ENCODE measurements around the gene NAMPT.

NAMPT gene

DNA sequence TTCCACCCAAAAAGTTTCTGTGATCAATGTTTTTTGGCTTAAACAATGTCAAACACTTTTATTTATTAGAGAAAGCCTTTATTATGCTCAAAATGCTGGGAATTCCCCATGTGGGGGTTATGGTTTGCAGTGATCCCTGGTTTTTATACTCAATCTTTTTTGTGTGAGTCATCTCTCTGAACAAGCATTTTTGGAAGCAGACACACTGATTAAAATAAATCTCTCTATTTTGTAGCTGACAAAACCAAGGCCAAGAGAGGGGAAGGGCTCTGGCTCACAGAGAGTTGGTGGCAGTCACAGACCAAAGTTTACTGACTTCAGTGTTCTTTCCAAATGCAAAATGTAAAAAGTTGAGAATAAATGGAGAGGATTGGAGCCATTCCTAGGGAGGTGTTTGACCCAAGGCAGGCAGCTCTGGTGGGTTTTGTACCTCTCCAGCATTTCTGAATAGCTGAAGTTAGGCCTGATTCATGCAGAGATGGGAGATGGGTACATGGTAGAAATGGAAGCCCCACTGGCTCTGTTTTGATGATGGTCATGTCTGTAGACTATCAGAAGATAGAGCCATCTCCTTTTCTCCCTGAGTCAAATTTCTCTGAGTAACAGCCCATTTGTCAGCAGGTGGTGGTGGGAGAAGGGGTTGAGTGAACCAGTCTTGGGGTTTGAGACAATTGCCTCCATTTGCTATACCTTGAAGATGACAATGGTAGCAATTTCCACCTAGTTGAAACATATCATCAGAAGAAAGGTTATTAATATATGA is 45.4 kb upstream of the NAMPT start:
- H3K27me3 ChIP-seq (ENCODE audit: insufficient read depth, low read length, poor library complexity, severe bottlenecking): peaks cover 3% of the 10 kb centered on the region
- no peaks in the 10 kb centered on the region for H3K9me2 ChIP-seq (replicated peaks; ENCODE audit: low read depth, low read length)
- H3K9me3 ChIP-seq (ENCODE audit: insufficient read depth, low read depth, low read length): no peaks in the 10 kb centered on the region
- no peak overlapping the region for H2AFZ ChIP-seq (ENCODE audit: low read length)
- H3K4me2 ChIP-seq (ENCODE audit: low read depth, low read length, poor library complexity, severe bottlenecking): no peak overlapping the region
- H4K20me1 ChIP-seq (ENCODE audit: insufficient read depth, low read length, poor library complexity, severe bottlenecking): no peaks in the 10 kb centered on the region
- H3K9ac ChIP-seq (ENCODE audit: low read depth, low read length, poor library complexity, severe bottlenecking): no peak overlapping the region
- no peaks in the 10 kb centered on the region for H3K36me3 ChIP-seq (ENCODE audit: insufficient read depth, low read length)
- TF ChIP-seq EZH2phosphoT487 (IDR thresholded peaks at IDR 0.05; ENCODE audit: borderline replicate concordance) (no peak), CTCF (conservative IDR thresholded peaks at IDR 0.05; ENCODE audit: low read length) (no peak)
- H3K4me3 ChIP-seq (ENCODE audit: low read length, poor library complexity, severe bottlenecking): no peak overlapping the region
- no peaks in the 10 kb centered on the region for H3K4me1 ChIP-seq (ENCODE audit: insufficient read depth, low read length, poor library complexity, severe bottlenecking)
- no peaks in the 10 kb centered on the region for H3F3A ChIP-seq (ENCODE audit: low read depth)
- no peaks in the 10 kb centered on the region for H3K79me2 ChIP-seq (ENCODE audit: insufficient read depth, low read length)

DNA sequence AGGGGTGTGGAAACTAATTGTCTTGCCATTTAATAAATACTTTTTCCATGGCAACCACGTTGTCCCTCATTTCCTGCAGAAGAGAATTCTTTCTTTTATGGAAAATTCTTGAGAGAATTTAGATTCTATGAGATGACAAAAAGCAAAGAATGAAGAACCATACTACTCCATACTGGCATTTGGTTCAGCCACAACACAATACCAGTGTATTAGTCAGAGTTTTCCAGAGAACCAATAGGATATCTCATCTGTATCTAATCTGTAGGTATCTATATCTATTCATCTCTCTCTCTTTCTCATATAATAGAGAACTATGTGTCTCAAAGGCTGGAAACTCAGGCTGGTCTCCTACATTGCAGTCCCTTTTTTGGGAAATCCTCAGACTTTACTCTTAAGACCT is 44.6 kb upstream of the NAMPT start:
- Histone ChIP-seq H3K4me2 (ENCODE audit: low read depth, low read length, poor library complexity, severe bottlenecking) (no peak overlapping the region), H2AFZ (ENCODE audit: low read length) (no peak overlapping the region), H3K27me3 (ENCODE audit: insufficient read depth, low read length, poor library complexity, severe bottlenecking) (no peaks in the 10 kb centered on the region), H4K20me1 (ENCODE audit: insufficient read depth, low read length, poor library complexity, severe bottlenecking) (no peaks in the 10 kb centered on the region), H3K9ac (ENCODE audit: low read depth, low read length, poor library complexity, severe bottlenecking) (no peak overlapping the region), H3F3A (ENCODE audit: low read depth) (no peaks in the 10 kb centered on the region), H3K9me3 (ENCODE audit: insufficient read depth, low read depth, low read length) (no peaks in the 10 kb centered on the region), H3K4me1 (ENCODE audit: insufficient read depth, low read length, poor library complexity, severe bottlenecking) (no peaks in the 10 kb centered on the region), H3K4me3 (ENCODE audit: low read length, poor library complexity, severe bottlenecking) (no peak overlapping the region), H3K36me3 (ENCODE audit: insufficient read depth, low read length) (no peaks in the 10 kb centered on the region), H3K9me2 (replicated peaks; ENCODE audit: low read depth, low read length) (no peaks in the 10 kb centered on the region), H3K79me2 (ENCODE audit: insufficient read depth, low read length) (no peaks in the 10 kb centered on the region)
- TF ChIP-seq EZH2phosphoT487 (IDR thresholded peaks at IDR 0.05; ENCODE audit: borderline replicate concordance) (no peak), CTCF (conservative IDR thresholded peaks at IDR 0.05; ENCODE audit: low read length) (no peak)

DNA sequence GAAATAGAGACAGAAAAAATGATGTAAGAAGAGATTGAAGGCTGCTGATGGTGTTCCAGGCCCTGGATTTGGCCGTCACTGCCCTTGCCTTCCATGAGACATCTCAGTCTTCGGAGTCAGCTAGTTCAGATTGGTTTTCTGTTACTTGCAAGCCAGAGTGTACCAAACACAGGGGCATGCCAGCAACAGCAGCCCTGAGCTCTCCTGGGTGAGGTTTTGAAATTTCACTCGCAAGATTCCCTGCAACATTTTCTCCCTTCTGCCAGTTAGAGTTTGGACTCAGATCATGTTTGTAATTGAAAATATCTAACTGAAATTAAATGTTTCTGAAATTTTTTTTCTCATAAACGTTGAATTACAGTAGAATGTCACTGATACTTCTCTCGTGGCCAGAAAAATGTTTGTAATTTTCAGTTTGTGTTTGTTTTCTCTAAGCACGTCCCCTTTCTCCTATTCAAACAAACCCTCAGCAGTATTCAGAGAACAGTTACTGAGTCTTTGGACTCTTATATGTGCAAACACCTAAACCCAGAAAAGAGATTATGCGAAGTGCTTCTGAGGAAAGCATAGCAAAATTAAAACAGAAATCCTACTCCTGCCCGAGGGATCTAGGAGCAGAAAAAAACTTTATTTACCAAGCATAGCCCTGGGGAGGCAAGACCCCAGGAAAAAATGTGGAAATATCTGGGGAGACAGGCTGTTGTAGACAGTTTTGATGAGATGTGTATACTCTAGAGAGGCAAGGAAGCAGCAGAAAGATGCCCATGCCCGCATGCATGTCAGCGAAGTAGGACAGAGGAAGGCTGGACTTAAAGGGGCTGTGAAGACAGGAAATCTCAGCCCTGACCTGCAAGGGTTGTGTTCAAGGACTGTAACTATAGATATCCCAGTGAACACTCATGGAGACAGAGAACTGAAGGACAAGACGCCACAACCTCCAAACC is 43.0 kb upstream of the NAMPT start:
- no peak for TF ChIP-seq CTCF (conservative IDR thresholded peaks at IDR 0.05; ENCODE audit: low read length)
- TF ChIP-seq EZH2phosphoT487 (IDR thresholded peaks at IDR 0.05; ENCODE audit: borderline replicate concordance): no peak
- Histone ChIP-seq H3K4me1 (ENCODE audit: insufficient read depth, low read length, poor library complexity, severe bottlenecking) (no peaks in the 10 kb centered on the region), H3F3A (ENCODE audit: low read depth) (no peaks in the 10 kb centered on the region), H3K9ac (ENCODE audit: low read depth, low read length, poor library complexity, severe bottlenecking) (no peak overlapping the region), H3K9me3 (ENCODE audit: insufficient read depth, low read depth, low read length) (no peaks in the 10 kb centered on the region), H3K4me2 (ENCODE audit: low read depth, low read length, poor library complexity, severe bottlenecking) (no peak overlapping the region), H3K9me2 (replicated peaks; ENCODE audit: low read depth, low read length) (no peaks in the 10 kb centered on the region), H3K27me3 (ENCODE audit: insufficient read depth, low read length, poor library complexity, severe bottlenecking) (no peaks in the 10 kb centered on the region), H3K79me2 (ENCODE audit: insufficient read depth, low read length) (no peaks in the 10 kb centered on the region), H4K20me1 (ENCODE audit: insufficient read depth, low read length, poor library complexity, severe bottlenecking) (no peaks in the 10 kb centered on the region), H2AFZ (ENCODE audit: low read length) (no peak overlapping the region), H3K36me3 (ENCODE audit: insufficient read depth, low read length) (no peaks in the 10 kb centered on the region), H3K4me3 (ENCODE audit: low read length, poor library complexity, severe bottlenecking) (no peak overlapping the region)
